NCI-H524 (cell line): ENCODE measurements around the gene SMURF1.

Source experiments
- DNase-seq, 2 experiments: peaks; one replicate each; lab custom pipeline; 2025; lab: John Stamatoyannopoulos, UW

The SMURF1 gene

GRCh38 chr7:99097730-99098129, 46.2 kb downstream of the SMURF1 start:
- DNase-seq, result no peak

- DNase-seq, result no peak
These were observed 47.6 kb downstream of the SMURF1 start for GRCh38 chr7:99096124-99096887.

DNA sequence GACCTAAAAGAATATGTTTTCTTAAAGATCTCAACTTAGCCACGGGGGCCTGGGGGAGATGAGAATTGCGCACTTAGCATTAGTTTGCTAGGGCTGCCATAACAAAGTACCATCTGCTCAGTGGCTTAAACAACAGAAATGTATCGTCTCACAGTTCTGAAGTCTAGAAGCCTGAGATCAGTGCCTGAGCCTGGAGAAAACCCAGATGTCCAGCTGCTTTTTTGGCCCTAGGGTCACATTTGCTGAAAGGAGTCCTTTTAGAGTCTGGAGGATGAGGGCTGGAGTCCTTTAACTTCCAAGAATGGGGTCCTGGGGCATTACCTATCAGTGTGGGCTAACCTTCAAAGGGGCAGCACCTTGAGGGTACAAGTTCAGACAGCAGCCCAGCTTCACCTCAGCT, 48.2 kb downstream of the SMURF1 start:
- DNase-seq, result peak in 1 of 2 experiments; percentile 72

GRCh38 chr7:99094401-99094800, 49.5 kb downstream of the SMURF1 start:
- peak in 1 of 2 experiments; percentile 62 for DNase-seq

DNA sequence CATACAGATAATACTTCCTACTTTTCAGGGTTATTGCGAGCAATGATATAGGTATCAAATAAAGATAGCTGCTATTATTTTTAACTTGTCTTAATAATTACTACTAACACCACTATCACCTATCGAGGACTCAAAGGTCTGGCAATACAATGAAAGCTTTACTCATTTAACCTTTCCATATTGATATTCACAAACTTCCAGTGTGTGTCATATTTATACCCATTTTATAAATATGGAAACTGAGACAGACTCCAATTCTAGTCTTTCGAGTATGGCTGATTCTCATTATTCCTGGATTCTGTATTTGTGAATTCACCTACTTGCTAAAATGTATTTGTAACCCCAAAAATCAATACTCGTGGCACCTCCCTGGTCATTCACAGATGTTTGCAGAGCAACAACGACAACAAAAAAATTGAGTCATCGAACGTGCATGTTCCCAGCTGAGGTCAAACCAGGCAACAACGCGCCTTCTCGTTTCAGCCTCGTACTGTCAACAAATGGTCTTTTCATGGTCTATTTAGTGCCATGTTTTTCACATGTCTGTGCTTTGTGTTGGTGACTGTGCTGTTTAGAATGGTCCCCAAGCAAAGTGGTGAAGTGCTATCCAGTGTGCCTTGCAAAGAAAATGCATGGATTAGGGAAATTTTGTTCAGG, 51.7 kb downstream of the SMURF1 start:
- DNase-seq, result no peak

- no peak for DNase-seq
These were observed 53.0 kb downstream of the SMURF1 start for GRCh38 chr7:99090771-99091542.

DNA sequence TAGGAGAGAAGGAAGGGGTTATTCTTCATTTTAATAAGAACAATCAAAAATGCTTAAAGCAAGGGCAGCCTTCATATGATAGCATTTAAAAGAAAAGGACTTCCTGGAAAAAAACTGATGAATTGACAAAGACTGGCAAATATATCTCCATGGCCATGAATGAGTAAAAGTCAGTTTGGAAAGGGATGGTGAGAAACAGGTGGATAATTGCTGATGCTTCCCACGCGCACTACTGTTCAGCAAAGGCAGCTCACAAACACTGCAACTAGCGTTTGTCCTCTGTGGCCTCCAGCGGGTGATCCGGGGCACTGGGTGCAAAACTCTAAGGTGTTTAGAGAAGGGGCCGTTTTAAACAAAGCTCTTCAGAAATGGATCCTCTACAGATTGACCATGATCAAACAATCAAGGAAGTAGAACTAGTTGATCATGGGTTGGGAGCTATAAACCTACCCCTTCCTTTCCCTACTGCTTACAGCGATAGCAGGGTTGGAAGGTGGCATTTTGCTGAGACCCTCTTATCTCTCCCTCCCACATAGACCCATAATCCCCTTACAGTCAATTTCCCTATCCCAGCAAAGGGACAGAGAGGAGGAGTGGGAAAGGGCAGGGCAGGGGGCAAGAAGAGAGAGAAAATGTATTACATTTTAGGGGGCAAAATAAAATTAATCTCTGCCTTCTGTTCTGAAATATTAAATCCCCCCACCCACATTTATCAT, 53.8 kb downstream of the SMURF1 start:
- no peak for DNase-seq

GRCh38 chr7:99086944-99087343, 57.0 kb downstream of the SMURF1 start:
- DNase-seq, result no peak

- no peak for DNase-seq
These were observed 57.4 kb downstream of the SMURF1 start for GRCh38 chr7:99086532-99086931.

- DNase-seq, result no peak
These were observed 60.2 kb downstream of the SMURF1 start for GRCh38 chr7:99083733-99084132.

- DNase-seq, result no peak
These were observed 60.7 kb downstream of the SMURF1 start for GRCh38 chr7:99083068-99083651.

- no peak for DNase-seq
These were observed 63.2 kb downstream of the SMURF1 start for GRCh38 chr7:99080679-99081078.

DNA sequence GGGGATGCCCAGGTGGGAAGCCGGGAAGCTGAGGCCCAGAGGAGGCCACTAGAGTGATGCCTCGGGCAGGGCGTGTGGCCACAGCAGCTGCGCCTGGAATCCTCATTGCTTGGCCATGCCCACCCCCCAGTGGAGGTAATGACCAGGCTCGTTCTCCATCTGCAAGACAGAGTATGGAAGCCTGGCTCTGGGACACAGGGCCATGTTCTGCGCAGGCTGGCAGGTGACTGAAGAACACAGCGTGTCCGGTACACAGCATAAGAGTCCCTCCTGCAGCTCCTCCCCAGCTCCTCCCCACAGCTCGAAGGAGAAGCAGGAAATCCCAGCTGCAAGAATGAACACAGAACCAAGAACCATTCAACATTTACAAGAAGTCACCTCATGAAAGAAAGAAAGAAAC, 64.8 kb downstream of the SMURF1 start:
- DNase-seq, result no peak

DNA sequence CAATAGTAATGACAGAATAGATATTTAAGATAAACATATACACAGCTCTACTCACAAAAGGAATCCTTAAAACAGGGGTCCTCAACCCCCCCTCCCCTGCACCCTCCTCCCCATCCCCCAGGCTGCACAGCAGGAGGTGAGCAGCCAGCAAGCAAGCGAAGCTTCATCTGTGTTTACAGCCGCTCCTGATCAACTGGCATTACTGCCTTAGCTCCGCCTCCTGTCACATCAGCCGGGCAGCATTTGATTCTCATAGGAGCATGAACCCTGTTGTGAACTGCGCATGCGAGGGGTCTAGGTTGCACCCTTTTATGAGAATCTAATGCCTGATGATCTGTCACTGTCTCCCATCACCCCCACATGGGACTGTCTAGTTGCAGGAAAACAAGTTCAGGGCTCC, 65.5 kb downstream of the SMURF1 start:
- DNase-seq, result no peak

GRCh38 chr7:99076615-99077014, 67.3 kb downstream of the SMURF1 start:
- no peak for DNase-seq

- DNase-seq, result no peak
These were observed 70.0 kb downstream of the SMURF1 start for GRCh38 chr7:99073839-99074446.

DNA sequence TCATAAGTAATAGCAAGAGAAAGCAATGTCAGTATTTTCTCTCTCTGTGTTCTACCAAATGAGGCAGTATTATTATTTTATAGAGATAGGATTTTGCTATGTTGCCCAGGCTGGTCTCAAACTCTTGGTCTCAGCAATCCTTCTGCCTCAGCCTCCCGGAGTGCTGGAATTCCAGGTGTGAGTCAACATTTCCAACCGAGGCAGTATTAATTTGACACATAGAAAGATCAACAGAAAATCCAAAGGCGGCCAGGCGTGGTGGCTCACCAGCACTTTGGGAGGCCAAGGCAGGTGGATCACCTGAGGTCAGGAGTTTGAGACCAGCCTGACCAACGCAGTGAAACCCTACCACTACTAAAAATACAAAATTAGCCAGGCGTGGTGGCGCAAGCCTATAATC, 71.8 kb downstream of the SMURF1 start:
- DNase-seq, result no peak

GRCh38 chr7:99070361-99070760, 73.5 kb downstream of the SMURF1 start:
- no peak for DNase-seq

- no peak for DNase-seq
These were observed 82.7 kb downstream of the SMURF1 start for GRCh38 chr7:99061001-99061776.

DNA sequence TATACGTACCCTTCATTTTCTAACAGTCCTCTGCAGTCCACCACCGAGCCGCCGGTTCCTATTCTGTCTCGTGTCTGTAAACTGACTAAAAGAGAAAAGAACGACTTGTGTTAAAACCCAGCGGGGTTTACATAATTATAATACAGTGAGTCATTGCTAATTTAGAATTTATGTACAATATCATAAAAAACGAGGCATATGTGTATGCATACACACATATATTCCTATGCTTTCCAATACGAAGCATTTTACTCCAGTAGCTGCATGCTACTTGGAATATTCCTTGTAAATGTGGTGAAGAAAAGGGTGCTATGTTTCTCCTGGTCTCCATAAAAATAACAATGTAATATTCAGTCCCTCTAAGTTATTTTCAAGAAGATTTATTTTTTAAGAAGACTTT, 89.1 kb downstream of the SMURF1 start:
- DNase-seq, result no peak

DNA sequence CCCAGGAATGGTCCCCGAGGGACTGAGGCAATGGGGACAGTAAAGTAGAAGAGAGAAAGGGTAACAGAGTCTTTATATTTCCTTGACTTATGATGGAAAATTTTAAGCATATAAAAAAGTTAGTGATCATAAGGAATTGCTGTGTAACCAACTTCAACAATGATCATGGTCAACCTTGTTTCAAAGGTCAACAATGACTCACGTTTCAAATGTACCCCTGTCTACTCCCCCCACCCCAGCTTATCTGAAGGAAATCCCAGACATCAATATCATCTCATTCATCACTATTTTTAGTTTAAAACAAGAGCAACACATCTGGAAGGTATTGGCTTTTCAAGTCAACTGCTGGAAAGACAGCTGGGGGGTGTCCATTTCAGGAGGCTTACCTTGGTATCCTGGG, 92.9 kb downstream of the SMURF1 start:
- no peak for DNase-seq
